Testis (tissue), 3 donors: ENCODE data around the gene ZNF473. TPM values are rescaled to one million over a fixed set of nuclear protein-coding genes. Genes with fewer than 3 reads are reported as not detected.
"Not testable (repeated sequence)": the region's sequence is repeated elsewhere in the genome, so short reads cannot be mapped to it uniquely, and the experiment has no call there.

Source experiments
- DNase-seq: peaks from one replicate; pipeline ENCODE4 v3.0.0-alpha.2; 2019
- H3K27ac ChIP-seq, 2 donors: fragments of 200-600 bp; sonication (generic); one replicate each; pipeline ENCODE4 v1.5.1; 2019
- H3K27me3 ChIP-seq: fragments of 200-600 bp; sonication (generic); one replicate; pipeline ENCODE4 v1.5.1; 2019
- H3K36me3 ChIP-seq: fragments of 200-600 bp; sonication (generic); one replicate; pipeline ENCODE4 v1.5.1; 2017; ENCODE audit warnings: low read depth; ENCODE audit errors: missing control alignments
- H3K4me1 ChIP-seq: fragments of 200-600 bp; sonication (generic); one replicate; pipeline ENCODE4 v1.5.1; 2019
- H3K4me3 ChIP-seq, 2 donors: fragments of 200-600 bp; sonication (generic); one replicate each; pipeline ENCODE4 v1.5.1; 2017 to 2019
- H3K9me3 ChIP-seq: fragments of 200-600 bp; sonication (generic); one replicate; pipeline ENCODE4 v1.5.1; 2017
- WGBS, 2 donors: methylation state at CpG; one replicate each; pipeline ENCODE4 v1.1.5; 2018; 5-methylcytosine and 5-hydroxymethylcytosine counted together
- intact Hi-C: fragments of 100-400 bp; cut with DNase I; formaldehyde crosslinking; loops from one replicate; pipeline ENCODE4 v1.15.1; 2023; ENCODE audit warnings: low total_unique reads
- polyA plus RNA-seq: library from polyadenylated mRNA; stranded (reverse); fragments of 350-450 nt; fragmentation: Illumina TruSeq; extraction: RNeasy Lipid Tissue Mini Kit (QIAGEN cat#74804); gene quantifications from one replicate; pipeline ENCODE4 v1.2.3, GENCODE V29; 2014; ENCODE audit warnings: low read depth, low replicate concordance; ENCODE audit not compliant: insufficient read depth
- total RNA-seq, 2 donors: library from RNA; depleted of rRNA; stranded (reverse); fragments of >200 nt; gene quantifications; one replicate each; pipeline ENCODE4 v1.2.3, GENCODE V29; 2016
- TF ChIP-seq, protein P1 (sequence below), 3 experiments: fragments of 450-650 bp in 2 of 3; fragments of 200-600 bp in 1 of 3; sonication (generic) in 1 of 3; IDR thresholded peaks; one replicate each; pipeline ENCODE4 v1.5.1; 2016 to 2019; ENCODE audit warnings: antibody characterized with exemption in 3 of 3, mild to moderate bottlenecking in 2 of 3, moderate library complexity in 1 of 3

ZNF473 gene
- total and polyA plus RNA-seq, 3 donors from 2014 or later: 77.7 to 106 (median 92.8) TPM

- peak; percentile 48 for DNase-seq
- peak overlapping the region in 1 of 2 donors; percentile 1 for H3K4me3 ChIP-seq
- H3K27me3 ChIP-seq, H3K9me3 ChIP-seq, H3K36me3 ChIP-seq, H3K27ac ChIP-seq, H3K4me1 ChIP-seq, intact Hi-C loops: not testable (repeated sequence)
- TF ChIP-seq, protein P1, sequence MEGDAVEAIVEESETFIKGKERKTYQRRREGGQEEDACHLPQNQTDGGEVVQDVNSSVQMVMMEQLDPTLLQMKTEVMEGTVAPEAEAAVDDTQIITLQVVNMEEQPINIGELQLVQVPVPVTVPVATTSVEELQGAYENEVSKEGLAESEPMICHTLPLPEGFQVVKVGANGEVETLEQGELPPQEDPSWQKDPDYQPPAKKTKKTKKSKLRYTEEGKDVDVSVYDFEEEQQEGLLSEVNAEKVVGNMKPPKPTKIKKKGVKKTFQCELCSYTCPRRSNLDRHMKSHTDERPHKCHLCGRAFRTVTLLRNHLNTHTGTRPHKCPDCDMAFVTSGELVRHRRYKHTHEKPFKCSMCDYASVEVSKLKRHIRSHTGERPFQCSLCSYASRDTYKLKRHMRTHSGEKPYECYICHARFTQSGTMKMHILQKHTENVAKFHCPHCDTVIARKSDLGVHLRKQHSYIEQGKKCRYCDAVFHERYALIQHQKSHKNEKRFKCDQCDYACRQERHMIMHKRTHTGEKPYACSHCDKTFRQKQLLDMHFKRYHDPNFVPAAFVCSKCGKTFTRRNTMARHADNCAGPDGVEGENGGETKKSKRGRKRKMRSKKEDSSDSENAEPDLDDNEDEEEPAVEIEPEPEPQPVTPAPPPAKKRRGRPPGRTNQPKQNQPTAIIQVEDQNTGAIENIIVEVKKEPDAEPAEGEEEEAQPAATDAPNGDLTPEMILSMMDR (IDR thresholded peaks at IDR 0.05): peak in 2 of 3 experiments; percentile 30 to 43
- 28 to 38% methylated on average over 10 of the region's 10 CpGs for WGBS, 2 donors
These were observed 64.9 kb downstream of the ZNF473 start for GRCh38 chr19:50090706-50091105.

GRCh38 chr19:50091786-50092185 lies 66.0 kb downstream of the ZNF473 start:
- H3K36me3 ChIP-seq, H3K9me3 ChIP-seq, H3K4me1 ChIP-seq, H3K27me3 ChIP-seq, DNase-seq, H3K4me3 ChIP-seq, intact Hi-C loops, H3K27ac ChIP-seq: not testable (repeated sequence)
- 62 to 65% methylated on average over 5 of the region's 9 CpGs for WGBS, 2 donors

GRCh38 chr19:50092597-50092996 lies 66.8 kb downstream of the ZNF473 start:
- H3K27me3 ChIP-seq, H3K9me3 ChIP-seq, intact Hi-C loops, H3K27ac ChIP-seq, H3K36me3 ChIP-seq, H3K4me3 ChIP-seq, DNase-seq, H3K4me1 ChIP-seq: not testable (repeated sequence)
- no CpG with 5 or more reads among the region's 10 CpGs for WGBS, 2 donors

GRCh38 chr19:50097884-50098283 lies 72.1 kb downstream of the ZNF473 start:
- no CpG with 5 or more reads among the region's 13 CpGs for WGBS, 2 donors
- H3K27me3 ChIP-seq, H3K9me3 ChIP-seq, H3K36me3 ChIP-seq, H3K4me3 ChIP-seq, H3K27ac ChIP-seq, intact Hi-C loops, DNase-seq, H3K4me1 ChIP-seq: not testable (repeated sequence)

DNA sequence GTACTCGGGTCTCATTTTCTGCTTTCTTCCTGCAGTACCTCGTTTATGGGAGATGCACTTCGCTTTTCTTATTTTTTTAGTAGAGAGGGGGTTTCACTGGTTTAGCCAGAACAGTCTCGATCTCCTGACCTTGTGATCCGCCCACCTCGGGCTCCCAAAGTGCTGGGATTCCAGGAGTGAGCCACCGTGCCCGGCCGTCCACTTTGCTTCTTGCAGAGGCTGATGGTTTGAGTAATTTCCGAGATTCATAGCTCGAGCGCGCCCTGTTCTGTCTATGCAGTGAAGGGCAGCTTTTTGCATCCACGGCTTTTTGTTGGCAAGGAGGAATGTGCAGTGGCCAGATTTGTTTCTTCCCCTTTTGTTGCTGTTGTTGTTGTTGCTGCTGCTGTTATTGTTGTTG lies 73.1 kb downstream of the ZNF473 start:
- peak; percentile 64 for DNase-seq
- 33 to 49% methylated on average over 14 of the region's 14 CpGs for WGBS, 2 donors
- H3K27ac ChIP-seq, H3K27me3 ChIP-seq, H3K36me3 ChIP-seq, H3K4me1 ChIP-seq, H3K9me3 ChIP-seq, H3K4me3 ChIP-seq, intact Hi-C loops: not testable (repeated sequence)

GRCh38 chr19:50099696-50100095 lies 73.9 kb downstream of the ZNF473 start:
- H3K4me3 ChIP-seq, H3K27ac ChIP-seq, H3K4me1 ChIP-seq, H3K36me3 ChIP-seq, H3K9me3 ChIP-seq, H3K27me3 ChIP-seq, intact Hi-C loops, DNase-seq: not testable (repeated sequence)
- WGBS, 2 donors: 58 to 72% methylated on average over 9 to 10 of the region's 14 CpGs

DNA sequence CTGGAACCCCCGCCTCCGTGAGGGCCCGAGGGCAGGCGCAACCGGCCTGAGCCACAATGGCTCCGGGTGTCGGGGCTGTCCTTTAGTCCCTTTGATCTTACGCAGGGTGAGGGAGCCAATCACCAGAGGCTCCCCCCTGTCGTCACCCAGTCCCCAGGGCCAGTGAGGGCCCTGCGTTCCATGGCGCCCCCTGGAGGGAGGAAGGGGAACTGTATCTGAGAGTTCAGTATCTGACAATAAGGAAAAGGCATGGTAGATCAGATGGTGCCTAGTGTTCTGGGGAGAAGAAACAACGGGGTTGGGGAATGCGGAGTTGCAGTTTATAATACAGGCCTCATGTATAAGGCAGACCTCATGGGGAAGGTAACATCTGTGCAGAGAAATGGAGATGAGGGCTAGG lies 75.1 kb downstream of the ZNF473 start:
- DNase-seq, H3K36me3 ChIP-seq: not testable (repeated sequence)
- no CpG with 5 or more reads among the region's 13 CpGs for WGBS, 2 donors

More for the DNA sequence above, 75.1 kb downstream of the ZNF473 start:
- H3K4me3 ChIP-seq, H3K27me3 ChIP-seq, H3K27ac ChIP-seq, intact Hi-C loops, H3K4me1 ChIP-seq, H3K9me3 ChIP-seq: not testable (repeated sequence)

Other genes starting within 250 kb of the ZNF473 start
- gene FUZ, start 212.7 kb upstream of the ZNF473 start, total RNA-seq: 100 to 1,000 TPM in 1 of 2 donors, 10 to 100 TPM in 1; 56.0 to 101 TPM
- 98.0 TPM for gene FUZ, start 212.7 kb upstream of the ZNF473 start, polyA plus RNA-seq
- 100 to 1,000 TPM; 244 to 246 TPM for gene MED25, start 207.7 kb upstream of the ZNF473 start, total RNA-seq
- 156 TPM for gene MED25, start 207.7 kb upstream of the ZNF473 start, polyA plus RNA-seq
- gene PTOV1, start 174.8 kb upstream of the ZNF473 start, total RNA-seq: 100 to 1,000 TPM; 257 to 260 TPM
- gene PTOV1, start 174.8 kb upstream of the ZNF473 start, polyA plus RNA-seq: 235 TPM
- 100 to 1,000 TPM; 110 to 125 TPM for gene PNKP, start 158.4 kb upstream of the ZNF473 start, total RNA-seq
- gene PNKP, start 158.4 kb upstream of the ZNF473 start, polyA plus RNA-seq: 45.5 TPM
- 10 to 100 TPM; 35.0 to 35.7 TPM for gene AKT1S1, start 148.7 kb upstream of the ZNF473 start, total RNA-seq
- gene AKT1S1, start 148.7 kb upstream of the ZNF473 start, polyA plus RNA-seq: 42.8 TPM
- 10 to 100 TPM; 47.2 to 49.1 TPM for gene TBC1D17, start 148.3 kb upstream of the ZNF473 start, total RNA-seq
- gene TBC1D17, start 148.3 kb upstream of the ZNF473 start, polyA plus RNA-seq: 31.1 TPM
- 10 to 100 TPM; 17.1 to 20.4 TPM for gene IL4I1, start 129.1 kb upstream of the ZNF473 start, total RNA-seq
- 61.9 TPM for gene IL4I1, start 129.1 kb upstream of the ZNF473 start, polyA plus RNA-seq
- 10 to 100 TPM; 31.3 to 38.5 TPM for gene ATF5, start 96.8 kb upstream of the ZNF473 start, total RNA-seq
- gene ATF5, start 96.8 kb upstream of the ZNF473 start, polyA plus RNA-seq: 64.5 TPM
- 100 to 1,000 TPM in 1 of 2 donors, 10 to 100 TPM in 1; 78.4 to 112 TPM for gene NUP62, start 96.5 kb upstream of the ZNF473 start, total RNA-seq
- 135 TPM for gene NUP62, start 96.5 kb upstream of the ZNF473 start, polyA plus RNA-seq
- gene SIGLEC11, start 64.8 kb upstream of the ZNF473 start, total RNA-seq: 1 to 10 TPM; 6.0 to 8.5 TPM
- 5.8 TPM for gene SIGLEC11, start 64.8 kb upstream of the ZNF473 start, polyA plus RNA-seq
- gene VRK3, start 633 bp upstream of the ZNF473 start, total RNA-seq: 100 to 1,000 TPM; 143 to 237 TPM
- gene VRK3, start 633 bp upstream of the ZNF473 start, polyA plus RNA-seq: 375 TPM
- 10 to 100 TPM; 18.0 to 37.3 TPM for gene IZUMO2, start 137.3 kb downstream of the ZNF473 start, total RNA-seq
- gene IZUMO2, start 137.3 kb downstream of the ZNF473 start, polyA plus RNA-seq: 56.1 TPM
- 1 to 10 TPM; 7.8 to 7.9 TPM for gene MYH14, start 177.6 kb downstream of the ZNF473 start, total RNA-seq
- gene MYH14, start 177.6 kb downstream of the ZNF473 start, polyA plus RNA-seq: 6.0 TPM